Activated CD4-positive, alpha-beta T cell treated with anti-CD3 and anti-CD28 coated beads for 4 hours (primary cell): Measurements from ENCODE around the gene SNAP91.
"Not testable (repeated sequence)": the region's sequence is repeated elsewhere in the genome, so short reads cannot be mapped to it uniquely, and the experiment has no call there.

ENCODE experiments used
- DNase-seq, 2 donors: peaks; one replicate each; pipeline ENCODE4 v3.0.0-alpha.2; 2020

SNAP91 gene

DNA sequence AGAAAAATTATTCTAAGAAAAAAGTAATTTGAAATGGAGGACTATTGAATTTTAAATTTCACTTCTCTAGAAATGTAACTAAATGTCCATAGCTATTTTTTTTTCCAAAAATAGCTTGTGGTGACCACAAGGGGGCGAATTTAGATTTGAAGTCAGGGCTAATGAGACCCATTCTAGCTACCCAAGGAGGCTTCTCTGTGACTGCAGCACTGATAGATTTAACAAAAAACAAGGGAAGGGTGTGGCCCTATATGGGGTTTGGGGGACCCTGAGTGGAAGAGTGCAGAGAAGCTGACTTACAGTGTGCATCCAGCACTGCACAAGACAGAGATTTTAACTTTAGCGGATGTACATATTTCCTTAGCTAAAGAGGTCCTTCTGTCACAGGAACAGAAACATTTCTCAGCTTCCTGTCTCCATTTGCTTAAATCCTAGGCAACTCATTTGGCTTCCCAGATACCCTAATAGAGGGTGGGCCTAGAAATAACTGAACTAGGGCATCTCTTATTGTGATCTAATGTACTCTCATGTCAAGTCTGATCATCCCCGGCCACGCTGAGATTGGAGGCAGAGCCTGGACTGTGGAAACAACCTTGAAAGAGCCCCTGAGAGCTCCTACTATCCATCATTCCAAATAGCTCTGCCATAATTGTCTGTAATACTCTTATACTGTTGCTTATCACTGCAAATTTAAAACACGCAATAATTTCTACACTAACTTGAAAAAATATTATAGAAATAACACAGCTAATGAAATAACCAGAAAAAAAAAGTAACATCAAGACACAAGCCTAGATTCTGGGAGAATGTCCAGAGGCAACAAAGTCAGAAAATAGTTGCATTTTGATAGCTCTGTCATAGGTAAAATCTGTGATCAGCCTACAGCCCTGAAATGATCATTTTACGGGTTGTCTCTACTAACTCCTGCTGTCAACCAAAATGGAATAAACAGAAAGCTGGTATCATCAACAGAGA is 93.6 kb downstream of the SNAP91 start:
- no peak for DNase-seq

DNA sequence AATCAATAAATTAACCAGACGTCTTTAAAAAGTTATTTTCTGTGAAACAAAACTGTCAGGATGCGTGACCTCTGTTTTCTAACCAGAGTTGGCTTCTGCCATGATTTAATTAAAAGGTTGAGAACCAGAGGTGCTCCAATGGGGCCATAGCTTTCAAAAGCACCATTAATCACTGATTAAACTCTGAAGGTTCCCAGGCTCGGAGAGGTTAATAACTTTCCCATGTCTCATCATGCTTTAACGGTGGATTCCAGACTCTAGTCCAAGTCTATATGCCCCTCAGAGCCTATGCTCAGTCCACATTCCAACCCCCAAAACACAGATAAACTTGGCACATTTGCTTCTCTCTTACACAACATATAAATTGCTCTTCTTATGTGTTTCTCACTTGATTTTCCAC is 95.5 kb downstream of the SNAP91 start:
- DNase-seq: no peak

GRCh38 chr6:83609248-83609647 is 99.7 kb downstream of the SNAP91 start:
- DNase-seq: no peak

GRCh38 chr6:83605517-83605916 is 103.4 kb downstream of the SNAP91 start:
- no peak for DNase-seq

GRCh38 chr6:83603551-83603950 is 105.3 kb downstream of the SNAP91 start:
- DNase-seq: no peak

- no peak for DNase-seq
Measured at GRCh38 chr6:83601119-83601518, 107.8 kb downstream of the SNAP91 start.

- no peak for DNase-seq
Measured at GRCh38 chr6:83600459-83600858, 108.4 kb downstream of the SNAP91 start.

DNA sequence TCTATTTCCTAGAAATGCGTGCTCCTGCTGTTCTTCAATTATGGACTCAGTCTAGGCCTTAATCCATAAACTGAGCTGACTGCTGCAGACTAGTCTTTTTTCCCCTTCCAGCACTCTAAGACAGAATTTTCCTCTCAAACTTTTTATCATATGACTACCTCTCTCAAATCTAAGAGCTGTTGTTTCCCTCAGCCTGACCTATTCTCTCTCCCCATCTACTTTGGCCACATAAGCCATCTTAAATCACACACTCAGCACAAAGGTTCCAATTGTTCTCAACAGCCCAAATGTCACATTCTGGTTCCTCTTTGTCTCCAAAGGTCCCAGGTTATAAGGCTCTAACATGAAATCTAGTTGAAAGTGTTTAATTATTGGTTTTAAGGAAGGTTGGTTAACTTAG is 111.4 kb downstream of the SNAP91 start:
- DNase-seq: no peak

DNA sequence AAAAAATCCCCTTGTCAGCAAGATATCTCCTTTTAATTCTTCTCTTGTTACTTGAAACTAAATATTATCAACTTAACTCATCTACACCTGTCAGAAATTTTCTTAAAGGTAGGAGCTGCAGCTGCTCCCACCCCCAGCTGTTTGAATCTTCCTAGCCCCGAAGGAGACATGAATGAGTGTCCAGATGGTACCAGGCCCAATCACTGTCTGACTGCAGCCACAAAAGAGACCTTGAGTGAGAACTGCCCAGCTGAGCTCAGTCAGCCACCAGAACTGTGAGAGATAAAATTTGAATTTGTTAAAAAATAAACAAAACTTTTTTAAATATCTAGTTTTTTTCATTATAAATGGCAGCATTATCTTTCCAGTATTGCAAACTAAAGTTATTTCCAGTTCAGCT is 111.8 kb downstream of the SNAP91 start:
- no peak for DNase-seq

DNA sequence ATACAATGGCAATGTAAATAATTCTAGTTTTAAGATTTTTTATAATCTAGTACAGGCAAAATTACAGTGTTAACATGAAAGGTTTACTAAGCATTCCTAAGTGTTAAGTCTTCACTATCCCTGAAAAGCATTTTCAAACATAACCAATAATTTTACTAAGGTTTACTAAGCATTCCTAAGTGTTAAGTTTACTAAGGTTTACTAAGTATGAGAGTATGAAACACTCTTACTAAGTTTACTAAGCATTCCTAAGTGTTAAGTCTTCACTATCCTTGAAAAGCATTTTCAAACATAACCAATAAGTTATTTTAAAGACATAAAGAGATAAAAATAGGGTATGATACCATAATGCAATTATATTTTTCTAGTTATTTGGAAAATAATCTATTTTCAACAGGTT is 114.0 kb downstream of the SNAP91 start:
- DNase-seq: no peak

- DNase-seq: no peak
Measured at GRCh38 chr6:83593395-83593785, 115.5 kb downstream of the SNAP91 start.

DNA sequence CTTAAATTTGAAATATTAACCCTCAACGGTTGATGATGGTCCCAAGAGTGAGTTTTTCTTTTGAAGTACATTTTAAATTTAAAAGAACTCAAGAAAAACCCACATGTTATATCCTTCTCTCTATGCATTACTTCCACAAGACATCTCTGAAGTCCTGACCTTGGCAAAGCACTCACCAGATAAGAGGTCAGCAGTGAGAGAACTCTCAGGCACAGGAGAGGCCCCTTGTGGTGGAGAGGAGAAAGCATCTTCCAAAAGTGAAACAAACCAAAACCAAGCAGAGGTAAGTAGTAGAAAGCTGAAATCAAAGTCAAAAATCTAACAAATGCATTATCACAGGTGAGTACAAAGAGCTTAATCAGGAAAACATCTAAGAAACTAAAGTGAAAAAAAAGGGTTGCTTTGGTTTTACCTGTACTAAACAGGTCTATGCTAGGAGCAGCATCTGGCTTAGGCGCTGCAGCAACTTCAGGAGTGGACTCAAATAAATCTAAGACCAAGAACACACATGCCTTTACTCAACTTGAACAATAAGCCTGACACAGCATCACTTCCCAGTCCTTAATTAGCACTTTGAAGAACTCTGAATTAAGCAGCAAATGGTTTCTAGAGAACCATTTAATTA is 116.0 kb downstream of the SNAP91 start:
- DNase-seq: no peak

DNA sequence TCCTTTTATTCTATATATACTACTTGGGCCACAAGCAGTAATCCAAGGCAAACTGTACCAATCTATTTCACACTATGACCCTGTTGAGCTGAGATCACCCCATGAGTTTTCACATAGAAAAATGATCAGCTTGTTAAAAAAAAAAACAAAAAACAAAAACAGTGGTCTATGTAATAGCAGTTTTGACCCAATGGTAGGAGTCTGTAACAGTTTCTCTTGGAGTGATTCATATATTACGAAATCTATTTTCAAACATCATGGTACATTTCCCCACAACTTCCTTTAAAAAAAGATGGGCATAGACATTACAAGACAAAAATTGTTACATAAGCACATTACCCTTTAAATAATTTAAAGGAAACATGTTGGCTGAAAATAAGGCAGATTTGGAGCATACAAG is 118.5 kb downstream of the SNAP91 start:
- DNase-seq: no peak

GRCh38 chr6:83589076-83589475 is 119.8 kb downstream of the SNAP91 start:
- no peak for DNase-seq

- no peak for DNase-seq
Measured at GRCh38 chr6:83578057-83578456, 130.8 kb downstream of the SNAP91 start.

DNA sequence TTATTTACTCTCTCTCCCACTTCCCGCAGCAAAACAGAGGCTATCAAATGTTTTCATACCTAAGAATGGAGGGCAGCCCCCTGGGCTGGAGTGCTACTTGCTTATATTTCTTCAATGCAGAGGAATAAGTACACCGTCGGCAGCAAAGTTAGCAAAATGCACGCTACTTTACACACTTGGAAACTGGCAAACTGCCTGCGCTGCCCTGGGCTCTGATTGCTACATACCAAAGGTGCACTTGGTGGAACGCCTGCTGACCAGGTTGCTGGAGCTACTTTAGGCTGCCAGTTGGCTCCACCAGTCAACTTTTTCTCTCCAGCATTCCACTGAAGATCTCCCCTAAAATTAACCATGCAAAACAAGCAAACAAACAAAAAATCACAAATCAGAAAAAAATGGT is 134.1 kb downstream of the SNAP91 start:
- no peak for DNase-seq

GRCh38 chr6:83571663-83572185 is 137.2 kb downstream of the SNAP91 start:
- DNase-seq: not testable (repeated sequence)

- no peak for DNase-seq
Measured at GRCh38 chr6:83558975-83559374, 149.9 kb downstream of the SNAP91 start.

- no peak for DNase-seq
Measured at GRCh38 chr6:83556871-83557270, 152.0 kb downstream of the SNAP91 start.

GRCh38 chr6:83551748-83552147 is 157.2 kb downstream of the SNAP91 start:
- not testable (repeated sequence) for DNase-seq

DNA sequence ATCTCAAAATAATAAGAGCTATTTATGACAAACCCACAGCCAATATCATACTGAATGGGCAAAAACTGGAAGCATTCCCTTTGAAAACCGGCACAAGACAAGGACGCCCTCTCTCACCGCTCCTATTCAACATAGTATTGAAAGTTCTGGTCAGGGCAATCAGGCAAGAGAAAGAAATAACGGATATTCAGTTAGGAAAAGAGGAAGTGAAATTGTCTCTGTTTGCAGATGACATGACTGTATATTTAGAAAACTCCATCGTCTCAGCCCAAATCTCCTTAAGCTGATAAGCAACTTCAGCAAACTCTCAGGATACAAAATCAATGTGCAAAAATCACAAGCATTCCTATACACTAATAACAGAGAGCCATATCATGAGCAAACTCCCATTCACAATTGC is 158.4 kb downstream of the SNAP91 start:
- not testable (repeated sequence) for DNase-seq

- DNase-seq: no peak
Measured at GRCh38 chr6:83546636-83547035, 162.3 kb downstream of the SNAP91 start.

DNA sequence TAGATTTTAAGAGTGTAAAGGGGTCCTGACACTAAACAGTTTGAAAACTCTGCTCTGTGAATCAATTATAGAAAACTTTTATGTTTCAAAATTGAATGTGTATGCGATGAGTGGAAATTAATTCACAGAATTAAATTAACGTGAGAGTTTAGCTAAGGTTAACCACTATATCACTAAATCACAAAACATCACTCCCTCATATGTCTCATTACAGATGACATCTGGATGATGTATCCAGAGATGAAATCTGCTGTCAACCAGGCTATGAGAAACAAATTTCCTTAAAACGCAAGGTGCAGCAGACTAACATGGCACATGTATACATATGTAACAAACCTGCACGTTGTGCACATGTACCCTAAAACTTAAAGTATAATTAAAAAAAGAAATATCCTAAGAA is 169.2 kb downstream of the SNAP91 start:
- DNase-seq: no peak
